ENCODE measurements around the gene HSPH1.

HSPH1 gene

DNA sequence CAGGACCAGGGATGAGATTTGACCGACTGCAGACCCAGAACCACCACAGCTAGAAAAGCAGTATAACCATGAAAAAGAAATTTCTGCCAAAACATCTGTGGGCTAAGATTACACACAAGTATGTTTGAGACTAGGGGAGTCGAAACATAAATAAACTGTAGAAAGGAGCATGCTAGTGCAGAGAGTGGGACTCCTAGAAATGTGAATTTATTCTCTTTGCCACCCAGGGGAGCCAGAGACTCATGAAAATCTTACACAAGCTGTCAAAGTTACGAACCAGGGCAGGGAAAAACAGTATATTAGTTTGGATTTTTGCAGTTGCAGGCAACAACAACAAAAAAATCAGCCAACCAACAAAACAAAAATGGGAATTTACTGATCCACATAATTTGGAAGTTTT lies 12.3 kb upstream of the HSPH1 start:
- no peak overlapping the region for H3K9ac ChIP-seq (ENCODE audit: low read depth, low read length, poor library complexity, severe bottlenecking)
- H3K4me1 ChIP-seq (ENCODE audit: insufficient read depth, low read length, poor library complexity, severe bottlenecking): no peaks in the 10 kb centered on the region
- no peak overlapping the region for H3K4me3 ChIP-seq (ENCODE audit: low read length, poor library complexity, severe bottlenecking)
- H3F3A ChIP-seq (ENCODE audit: low read depth): no peaks in the 10 kb centered on the region
- H3K27me3 ChIP-seq (ENCODE audit: insufficient read depth, low read length, poor library complexity, severe bottlenecking): no peaks in the 10 kb centered on the region
- H3K9me2 ChIP-seq (replicated peaks; ENCODE audit: low read depth, low read length): no peaks in the 10 kb centered on the region
- H4K20me1 ChIP-seq (ENCODE audit: insufficient read depth, low read length, poor library complexity, severe bottlenecking): no peaks in the 10 kb centered on the region
- H3K79me2 ChIP-seq (ENCODE audit: insufficient read depth, low read length): no peaks in the 10 kb centered on the region
- TF ChIP-seq, protein P1, sequence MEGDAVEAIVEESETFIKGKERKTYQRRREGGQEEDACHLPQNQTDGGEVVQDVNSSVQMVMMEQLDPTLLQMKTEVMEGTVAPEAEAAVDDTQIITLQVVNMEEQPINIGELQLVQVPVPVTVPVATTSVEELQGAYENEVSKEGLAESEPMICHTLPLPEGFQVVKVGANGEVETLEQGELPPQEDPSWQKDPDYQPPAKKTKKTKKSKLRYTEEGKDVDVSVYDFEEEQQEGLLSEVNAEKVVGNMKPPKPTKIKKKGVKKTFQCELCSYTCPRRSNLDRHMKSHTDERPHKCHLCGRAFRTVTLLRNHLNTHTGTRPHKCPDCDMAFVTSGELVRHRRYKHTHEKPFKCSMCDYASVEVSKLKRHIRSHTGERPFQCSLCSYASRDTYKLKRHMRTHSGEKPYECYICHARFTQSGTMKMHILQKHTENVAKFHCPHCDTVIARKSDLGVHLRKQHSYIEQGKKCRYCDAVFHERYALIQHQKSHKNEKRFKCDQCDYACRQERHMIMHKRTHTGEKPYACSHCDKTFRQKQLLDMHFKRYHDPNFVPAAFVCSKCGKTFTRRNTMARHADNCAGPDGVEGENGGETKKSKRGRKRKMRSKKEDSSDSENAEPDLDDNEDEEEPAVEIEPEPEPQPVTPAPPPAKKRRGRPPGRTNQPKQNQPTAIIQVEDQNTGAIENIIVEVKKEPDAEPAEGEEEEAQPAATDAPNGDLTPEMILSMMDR (conservative IDR thresholded peaks at IDR 0.05; ENCODE audit: low read length): peak; percentile 45
- no peak for TF ChIP-seq EZH2phosphoT487 (IDR thresholded peaks at IDR 0.05; ENCODE audit: borderline replicate concordance)
- no peak overlapping the region for H3K4me2 ChIP-seq (ENCODE audit: low read depth, low read length, poor library complexity, severe bottlenecking)
- no peaks in the 10 kb centered on the region for H3K9me3 ChIP-seq (ENCODE audit: insufficient read depth, low read depth, low read length)
- no peaks in the 10 kb centered on the region for H3K36me3 ChIP-seq (ENCODE audit: insufficient read depth, low read length)
- H2AFZ ChIP-seq (ENCODE audit: low read length): no peak overlapping the region

DNA sequence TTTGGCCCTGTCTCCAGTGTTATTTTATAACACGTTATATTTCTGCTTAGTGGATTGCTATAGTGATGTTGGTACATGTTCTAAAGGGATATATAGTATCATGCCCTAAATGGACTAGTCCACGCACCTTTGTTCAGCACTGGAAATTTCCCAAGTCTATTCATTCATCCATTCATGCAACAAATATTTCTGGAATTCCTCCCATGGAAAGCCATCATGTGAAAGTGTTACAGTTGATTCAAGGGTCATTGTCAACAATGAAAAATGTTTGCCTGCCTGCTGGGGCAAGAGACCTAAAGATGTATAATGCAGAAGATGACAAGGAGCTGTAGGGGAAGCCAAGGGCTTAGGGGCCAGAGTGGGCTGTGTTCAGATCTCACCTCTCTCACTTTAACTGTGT lies 10.8 kb upstream of the HSPH1 start:
- H4K20me1 ChIP-seq (ENCODE audit: insufficient read depth, low read length, poor library complexity, severe bottlenecking): no peaks in the 10 kb centered on the region
- no peak overlapping the region for H3K4me2 ChIP-seq (ENCODE audit: low read depth, low read length, poor library complexity, severe bottlenecking)
- H3K9ac ChIP-seq (ENCODE audit: low read depth, low read length, poor library complexity, severe bottlenecking): no peak overlapping the region
- no peak overlapping the region for H2AFZ ChIP-seq (ENCODE audit: low read length)
- no peaks in the 10 kb centered on the region for H3K9me2 ChIP-seq (replicated peaks; ENCODE audit: low read depth, low read length)
- no peaks in the 10 kb centered on the region for H3K9me3 ChIP-seq (ENCODE audit: insufficient read depth, low read depth, low read length)
- no peaks in the 10 kb centered on the region for H3K4me1 ChIP-seq (ENCODE audit: insufficient read depth, low read length, poor library complexity, severe bottlenecking)
- no peaks in the 10 kb centered on the region for H3F3A ChIP-seq (ENCODE audit: low read depth)
- H3K79me2 ChIP-seq (ENCODE audit: insufficient read depth, low read length): no peaks in the 10 kb centered on the region
- H3K4me3 ChIP-seq (ENCODE audit: low read length, poor library complexity, severe bottlenecking): no peak overlapping the region
- no peaks in the 10 kb centered on the region for H3K36me3 ChIP-seq (ENCODE audit: insufficient read depth, low read length)
- TF ChIP-seq, protein P1 (conservative IDR thresholded peaks at IDR 0.05; ENCODE audit: low read length): no peak
- no peak for TF ChIP-seq EZH2phosphoT487 (IDR thresholded peaks at IDR 0.05; ENCODE audit: borderline replicate concordance)
- H3K27me3 ChIP-seq (ENCODE audit: insufficient read depth, low read length, poor library complexity, severe bottlenecking): no peaks in the 10 kb centered on the region

DNA sequence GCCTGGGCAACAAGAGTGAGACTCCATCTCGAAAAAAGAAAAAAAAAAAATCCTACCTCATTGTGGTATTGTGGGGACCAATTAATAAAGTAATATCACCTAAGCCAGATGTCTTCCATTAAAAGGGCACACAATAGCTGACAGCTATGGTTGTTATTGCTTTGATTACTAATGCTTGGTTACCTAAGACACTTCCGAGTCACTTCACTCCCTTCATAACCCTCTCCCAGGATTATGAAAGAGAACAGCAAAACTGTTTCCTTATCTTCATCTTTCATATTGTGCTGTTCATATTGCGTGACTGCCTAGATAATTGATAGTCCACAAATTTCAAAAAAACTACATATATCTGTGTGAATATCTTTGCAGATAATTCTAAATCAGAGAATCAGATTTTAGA lies 10.3 kb upstream of the HSPH1 start:
- Histone ChIP-seq H3K79me2 (ENCODE audit: insufficient read depth, low read length) (no peaks in the 10 kb centered on the region), H3K9me2 (replicated peaks; ENCODE audit: low read depth, low read length) (no peaks in the 10 kb centered on the region), H3K4me2 (ENCODE audit: low read depth, low read length, poor library complexity, severe bottlenecking) (no peak overlapping the region), H2AFZ (ENCODE audit: low read length) (no peak overlapping the region), H3K9me3 (ENCODE audit: insufficient read depth, low read depth, low read length) (no peaks in the 10 kb centered on the region), H3K36me3 (ENCODE audit: insufficient read depth, low read length) (no peaks in the 10 kb centered on the region), H3F3A (ENCODE audit: low read depth) (no peaks in the 10 kb centered on the region), H4K20me1 (ENCODE audit: insufficient read depth, low read length, poor library complexity, severe bottlenecking) (no peaks in the 10 kb centered on the region), H3K27me3 (ENCODE audit: insufficient read depth, low read length, poor library complexity, severe bottlenecking) (no peaks in the 10 kb centered on the region), H3K4me3 (ENCODE audit: low read length, poor library complexity, severe bottlenecking) (no peak overlapping the region), H3K9ac (ENCODE audit: low read depth, low read length, poor library complexity, severe bottlenecking) (no peak overlapping the region), H3K4me1 (ENCODE audit: insufficient read depth, low read length, poor library complexity, severe bottlenecking) (no peaks in the 10 kb centered on the region)
- TF ChIP-seq, protein P1 (conservative IDR thresholded peaks at IDR 0.05; ENCODE audit: low read length): no peak
- TF ChIP-seq EZH2phosphoT487 (IDR thresholded peaks at IDR 0.05; ENCODE audit: borderline replicate concordance): no peak
